ENCODE results near the gene SLC22A3.
"Not testable (repeated sequence)": the region's sequence is repeated elsewhere in the genome, so short reads cannot be mapped to it uniquely, and the experiment has no call there.

Gene SLC22A3

DNA sequence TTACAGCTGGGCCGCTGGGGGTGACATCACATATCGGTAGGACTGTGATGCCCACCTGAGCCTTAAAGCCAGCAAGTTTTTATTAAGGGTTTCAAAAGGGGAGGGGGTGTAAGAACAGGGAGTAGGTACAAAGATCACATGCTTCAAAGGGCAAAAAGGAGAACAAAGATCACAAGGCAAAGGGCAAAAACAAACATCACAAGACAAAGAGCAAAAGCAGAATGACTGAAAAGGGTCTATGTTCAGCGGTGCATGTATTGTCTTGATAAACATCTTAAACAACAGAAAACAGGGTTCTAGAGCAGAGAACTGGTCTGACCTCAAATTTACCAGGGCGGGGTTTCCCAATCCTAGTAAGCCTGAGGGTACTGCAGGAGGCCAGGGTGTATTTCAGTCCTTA is 101.6 kb downstream of the SLC22A3 start:
- not testable (repeated sequence) for DNase-seq

DNA sequence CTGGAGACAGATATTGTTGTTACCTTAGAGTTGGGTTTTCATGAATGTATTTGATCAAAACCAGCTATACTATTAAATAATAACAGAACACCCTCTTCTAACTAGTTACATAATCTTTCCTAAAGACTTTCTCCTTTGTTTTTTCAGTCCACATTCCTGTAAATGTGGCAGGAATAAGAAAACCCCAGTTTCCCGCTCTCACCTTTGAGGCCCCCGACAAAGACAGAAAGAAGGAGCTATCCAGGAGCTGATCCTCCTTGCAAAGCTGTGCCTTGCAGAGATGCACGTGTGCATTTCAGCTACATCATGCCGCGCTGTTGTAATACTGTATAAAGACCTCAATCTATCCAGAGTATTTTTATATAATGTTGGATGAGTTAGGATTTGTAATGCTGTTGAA is 102.7 kb downstream of the SLC22A3 start:
- DNase-seq, result no peak

DNA sequence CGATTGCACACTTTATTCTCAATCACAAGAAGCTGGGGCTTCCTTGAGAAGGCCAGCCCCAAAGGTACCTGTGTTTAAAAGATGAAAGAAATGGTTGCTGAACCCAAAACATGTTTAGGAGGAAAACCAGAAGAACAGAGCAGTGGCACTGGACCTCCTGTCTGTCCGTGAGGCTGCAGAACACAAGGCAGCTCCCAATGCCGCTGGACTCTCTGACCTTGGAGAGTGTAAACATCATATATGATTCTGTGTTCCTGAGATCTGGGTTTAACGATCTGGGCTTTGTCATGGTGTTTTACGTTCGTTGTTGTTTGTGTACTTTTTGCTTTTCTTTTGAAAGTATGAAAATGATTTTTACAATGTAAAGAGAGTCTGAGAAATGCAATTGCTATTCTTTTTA is 106.1 kb downstream of the SLC22A3 start:
- DNase-seq, result no peak

DNA sequence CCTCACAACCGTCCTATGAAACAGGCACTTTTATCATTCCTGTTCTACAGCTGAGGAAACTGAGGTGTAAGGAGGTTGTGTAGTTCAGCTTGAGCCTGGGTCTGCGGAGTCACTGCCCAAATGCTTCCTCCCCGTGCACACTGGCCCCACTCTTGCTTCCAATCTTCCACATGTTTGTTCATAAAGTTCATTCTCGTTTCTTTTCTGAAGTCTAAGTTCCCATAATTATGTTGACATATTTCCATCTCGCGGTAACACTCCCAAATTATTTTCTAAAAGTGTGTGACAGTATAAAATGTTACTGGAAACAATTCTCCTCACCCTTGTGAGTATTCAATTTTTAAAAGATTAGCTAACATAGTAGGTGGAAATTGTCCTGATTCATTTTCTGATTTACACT is 106.9 kb downstream of the SLC22A3 start:
- no peak for DNase-seq

DNA sequence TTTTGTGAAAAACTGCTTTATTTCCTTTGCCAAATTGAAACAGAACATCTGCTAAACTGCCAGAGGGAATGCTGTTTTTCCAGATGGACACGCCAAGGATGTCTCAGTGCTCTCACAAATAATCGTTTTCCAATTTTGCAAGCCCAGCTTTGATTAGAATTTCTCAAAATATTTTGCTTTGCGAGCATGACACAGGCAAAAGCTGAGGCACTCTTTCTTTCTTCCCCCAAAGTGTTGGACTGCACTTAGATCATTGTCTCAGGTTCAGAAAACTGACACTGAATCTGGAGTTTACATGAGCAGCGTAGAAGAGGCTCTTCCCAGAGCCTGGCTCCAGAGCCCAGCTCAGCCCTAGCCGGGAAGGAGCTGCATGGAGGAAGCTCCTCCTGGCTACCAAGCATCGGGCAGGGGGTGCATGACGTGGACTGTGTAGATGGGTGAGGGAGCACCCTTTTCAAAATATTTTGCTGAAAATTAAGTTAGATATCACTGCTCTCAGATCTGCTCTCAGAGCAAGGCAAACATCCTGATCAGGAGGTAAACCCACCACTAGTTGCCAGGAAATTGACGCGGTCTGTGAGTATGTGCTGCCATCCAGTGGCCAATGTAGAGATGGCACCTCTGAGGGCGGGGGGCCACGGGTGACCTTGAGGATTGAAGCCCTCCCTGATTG is 107.5 kb downstream of the SLC22A3 start:
- DNase-seq, result peak; percentile 58

DNA sequence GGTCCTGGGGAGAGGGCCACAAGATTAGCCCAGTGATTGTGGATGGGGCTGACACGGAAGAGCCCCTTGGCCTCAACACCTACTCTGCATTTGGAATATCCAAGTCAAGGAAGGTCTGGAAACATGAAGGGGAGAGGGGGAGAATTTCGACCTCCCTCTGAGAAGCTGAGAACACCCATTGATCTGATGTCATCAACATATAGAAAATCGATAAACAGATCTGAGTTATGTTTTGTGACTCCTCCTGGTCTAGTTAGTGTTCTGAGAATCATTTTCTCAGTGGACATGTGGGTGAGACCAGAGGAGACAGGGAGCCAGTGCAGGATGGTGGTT is 108.0 kb downstream of the SLC22A3 start:
- DNase-seq, result no peak

DNA sequence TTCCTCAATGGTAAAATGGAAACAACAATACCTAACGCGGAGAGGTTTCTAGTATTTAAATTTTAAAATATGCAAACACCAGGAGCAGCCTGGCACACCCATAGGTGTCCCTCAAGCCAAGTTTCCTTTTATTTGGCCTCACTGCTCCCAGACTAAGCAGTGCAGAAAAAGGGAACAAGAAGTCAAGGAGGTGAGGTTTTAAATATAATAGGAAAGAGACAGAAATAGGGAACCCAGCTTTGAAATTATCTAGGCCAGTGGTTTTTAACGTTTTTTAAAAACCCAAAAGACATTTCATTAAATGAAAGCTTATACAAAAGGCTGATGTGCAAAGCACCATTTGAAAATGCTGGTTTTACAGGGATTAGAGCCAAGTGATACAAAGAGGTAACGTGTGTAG is 109.6 kb downstream of the SLC22A3 start:
- no peak for DNase-seq

DNA sequence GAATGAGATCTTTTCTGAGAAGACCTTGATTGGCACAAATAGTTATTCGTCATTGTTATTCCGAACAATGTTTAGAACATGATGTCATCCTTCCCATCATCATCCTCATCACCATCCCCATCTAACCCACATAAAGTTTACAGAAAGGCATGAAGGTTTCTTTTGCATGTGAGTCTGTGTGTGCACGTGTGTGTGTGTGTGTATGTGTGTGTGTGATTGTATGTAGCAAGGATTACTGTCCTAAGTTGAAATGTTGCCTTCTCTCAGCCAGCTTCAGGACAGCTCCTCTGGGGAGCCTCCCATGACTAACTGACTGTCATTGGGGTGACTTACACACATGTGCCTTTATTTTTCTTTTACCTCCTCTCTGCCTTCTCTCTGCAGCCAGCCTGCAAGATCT is 113.5 kb downstream of the SLC22A3 start:
- no peak for DNase-seq

DNA sequence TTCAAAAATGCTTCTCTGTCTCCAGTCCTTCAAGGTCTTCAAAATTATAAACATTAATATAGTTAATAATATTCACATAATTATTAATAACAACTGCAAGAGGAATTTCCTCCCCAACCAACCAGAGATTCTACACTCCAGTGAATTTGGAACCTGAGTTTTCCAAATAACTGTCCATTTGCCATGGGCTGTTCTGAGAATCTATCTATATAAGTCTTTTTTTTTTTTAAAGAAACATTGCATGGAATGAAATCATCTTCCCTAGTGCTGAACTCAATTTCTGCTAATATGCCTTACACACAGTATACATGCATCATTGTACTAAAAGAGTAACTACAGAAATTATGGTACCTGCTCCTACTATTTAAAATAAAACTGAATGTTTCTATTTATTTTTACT is 113.9 kb downstream of the SLC22A3 start:
- DNase-seq, result no peak

DNA sequence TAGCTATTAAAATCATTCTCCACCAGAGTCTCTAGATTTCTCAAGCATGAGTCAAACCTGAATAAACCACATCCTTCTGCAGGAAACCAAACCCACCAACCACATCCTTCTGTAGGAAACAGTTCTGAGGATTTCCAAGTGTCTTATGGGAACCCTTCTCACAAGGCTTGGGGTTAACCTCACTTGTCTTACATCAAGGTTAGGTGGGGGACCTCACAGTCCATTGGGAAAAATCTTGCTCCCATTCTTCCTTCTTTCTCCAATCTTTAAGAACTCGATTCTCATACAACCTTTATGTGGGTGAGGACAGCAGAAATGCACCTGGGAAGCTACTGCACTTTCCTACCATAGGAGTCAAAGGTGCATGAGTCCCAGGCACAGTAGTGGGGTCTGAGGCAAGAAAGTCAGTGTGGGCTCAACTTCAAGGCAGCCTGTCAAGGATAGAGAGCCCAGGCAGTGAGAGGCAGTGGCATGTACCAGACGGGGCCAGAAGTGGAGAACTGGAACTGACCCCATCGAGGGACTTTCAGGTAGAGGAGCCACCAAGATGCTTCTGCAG is 114.5 kb downstream of the SLC22A3 start:
- DNase-seq, result no peak

DNA sequence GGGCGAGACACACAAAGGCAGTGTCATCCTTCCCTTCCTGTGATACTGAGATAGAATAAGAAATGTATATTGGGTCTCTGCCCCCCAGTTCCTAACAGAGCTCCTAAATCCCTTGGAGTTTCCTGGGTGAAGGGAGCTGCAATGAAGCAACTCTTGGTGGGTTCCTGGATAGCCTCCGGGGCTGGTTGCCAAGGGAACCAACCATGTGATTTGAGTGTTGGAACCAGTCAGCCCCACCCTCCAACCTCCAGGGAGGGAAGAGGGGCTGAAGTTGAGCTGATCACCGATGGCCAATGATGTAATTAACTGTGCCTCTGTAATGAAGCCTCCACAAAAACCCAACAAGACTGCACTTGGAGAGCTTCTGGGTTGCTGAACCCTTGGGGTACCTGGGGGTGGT is 116.6 kb downstream of the SLC22A3 start:
- no peak for DNase-seq

DNA sequence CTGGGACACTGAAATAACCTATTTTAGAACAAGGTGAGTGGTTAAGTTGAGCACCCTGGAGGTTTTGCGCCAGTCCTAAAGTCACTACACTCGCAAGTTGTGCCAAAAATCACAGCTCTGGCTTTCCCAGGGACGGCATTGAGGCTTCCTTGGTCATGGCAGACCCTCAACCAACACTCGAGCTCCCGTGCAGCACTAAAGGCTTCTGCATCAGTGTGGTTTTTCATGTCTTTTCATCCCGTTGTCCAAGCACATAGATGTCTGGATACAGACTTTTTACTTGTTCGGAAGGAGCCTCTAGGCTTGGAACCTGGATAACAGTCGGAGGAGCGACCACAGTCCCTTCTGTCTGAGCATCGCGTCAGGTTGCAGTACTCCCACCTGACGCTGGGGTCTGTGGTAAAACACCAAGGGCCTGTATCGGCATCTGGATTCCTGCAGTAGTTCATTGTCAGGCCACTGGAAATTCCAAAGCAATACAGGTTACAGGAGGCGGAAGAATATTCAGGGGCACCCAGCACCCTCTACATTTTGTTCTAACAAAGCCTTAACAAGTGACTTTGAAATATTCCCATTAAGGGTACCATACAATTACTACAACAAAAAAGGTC is 119.2 kb downstream of the SLC22A3 start:
- not testable (repeated sequence) for DNase-seq

DNA sequence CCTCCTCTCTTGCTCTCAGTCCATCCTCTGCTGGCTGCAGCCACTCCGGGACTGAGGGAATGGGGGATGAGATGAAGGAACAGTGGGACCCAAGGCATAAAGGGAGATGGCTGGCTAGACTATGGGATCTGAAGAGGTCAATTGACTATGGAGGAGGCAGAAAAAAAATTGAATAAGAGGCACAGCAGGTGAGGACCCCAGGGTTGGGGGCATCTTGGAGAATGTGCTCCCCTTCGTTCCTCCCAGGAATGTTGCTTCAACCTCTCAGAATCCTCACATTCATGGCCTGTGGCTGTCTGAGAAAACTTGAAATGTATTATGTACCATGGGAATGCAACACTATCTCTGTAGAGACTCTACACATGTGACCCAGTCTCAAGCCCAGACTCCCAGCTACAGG is 121.0 kb downstream of the SLC22A3 start:
- DNase-seq, result no peak

DNA sequence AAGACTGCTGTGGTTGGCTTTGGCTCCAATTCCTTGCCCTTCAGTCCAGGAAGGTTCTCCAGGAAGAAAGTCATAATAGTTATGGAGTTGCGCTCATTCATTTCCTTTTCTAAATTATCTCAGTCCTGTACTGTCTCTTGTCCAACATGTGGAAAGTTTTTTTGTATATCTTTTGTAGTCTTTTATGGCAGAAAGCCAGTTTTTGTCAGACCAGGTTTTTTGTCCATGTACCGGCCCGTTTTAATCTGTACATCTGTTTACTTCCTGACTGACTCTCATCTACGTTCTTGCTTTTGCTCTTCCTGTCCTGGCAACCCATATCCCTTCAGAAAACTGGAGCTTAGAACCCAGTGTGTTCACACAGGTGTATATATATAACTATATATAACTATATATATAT is 127.9 kb downstream of the SLC22A3 start:
- DNase-seq, result not testable (repeated sequence)

DNA sequence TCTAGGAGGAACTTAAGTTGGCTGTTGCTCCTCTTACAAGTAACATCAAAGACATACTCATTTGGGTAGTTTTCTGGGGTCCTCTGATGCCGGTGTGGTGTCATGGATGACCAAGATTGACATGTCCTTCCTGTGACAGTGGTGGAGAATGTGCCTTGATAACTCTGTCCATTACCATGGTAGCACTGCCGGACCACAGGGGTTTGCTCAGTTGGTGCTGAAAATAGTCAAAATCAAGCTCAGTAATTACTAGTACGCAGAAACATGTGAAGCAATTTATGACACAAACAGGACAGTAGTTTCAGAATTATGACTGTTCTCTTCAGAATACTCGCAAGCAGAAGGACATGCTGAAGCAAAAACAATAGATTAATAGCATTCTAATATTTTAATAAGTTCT is 128.9 kb downstream of the SLC22A3 start:
- DNase-seq, result not testable (repeated sequence)

DNA sequence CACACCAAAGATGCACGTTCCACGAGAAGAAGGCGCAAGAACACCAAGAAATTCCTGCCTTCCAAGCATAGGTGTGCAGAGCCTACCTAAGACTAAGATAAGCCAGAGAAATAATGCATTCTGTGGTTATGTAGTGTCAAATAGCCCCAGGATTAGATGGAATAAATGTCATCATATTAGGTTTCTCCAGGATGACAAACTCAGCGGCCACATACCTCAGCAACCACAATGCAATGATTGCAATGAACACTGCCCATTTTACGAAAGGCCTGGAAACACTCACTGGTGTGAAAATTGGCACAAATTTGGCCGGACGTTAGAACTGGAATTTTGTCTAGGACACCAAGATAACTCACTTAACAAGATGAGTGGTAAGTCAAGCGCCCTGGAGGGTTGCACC is 129.7 kb downstream of the SLC22A3 start:
- DNase-seq, result no peak

DNA sequence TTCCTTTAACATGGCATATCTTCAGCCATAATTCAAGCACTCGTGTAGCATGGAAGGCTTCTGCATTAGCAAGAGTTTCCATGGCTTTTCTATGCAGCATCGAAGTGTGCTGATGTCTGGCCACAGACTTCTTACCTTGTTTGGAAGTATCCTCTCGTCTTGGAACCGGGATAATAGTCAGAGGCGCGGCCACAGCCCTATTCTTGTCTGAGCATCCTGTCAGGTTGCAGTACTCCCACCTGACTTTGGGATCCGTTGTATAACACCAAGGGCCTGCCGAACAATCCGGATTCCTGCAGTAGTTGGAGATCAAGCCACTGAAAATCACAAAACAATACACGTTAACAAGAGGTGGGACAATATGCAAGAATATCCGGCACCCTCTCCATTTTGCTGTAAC is 138.9 kb downstream of the SLC22A3 start:
- DNase-seq, result no peak

DNA sequence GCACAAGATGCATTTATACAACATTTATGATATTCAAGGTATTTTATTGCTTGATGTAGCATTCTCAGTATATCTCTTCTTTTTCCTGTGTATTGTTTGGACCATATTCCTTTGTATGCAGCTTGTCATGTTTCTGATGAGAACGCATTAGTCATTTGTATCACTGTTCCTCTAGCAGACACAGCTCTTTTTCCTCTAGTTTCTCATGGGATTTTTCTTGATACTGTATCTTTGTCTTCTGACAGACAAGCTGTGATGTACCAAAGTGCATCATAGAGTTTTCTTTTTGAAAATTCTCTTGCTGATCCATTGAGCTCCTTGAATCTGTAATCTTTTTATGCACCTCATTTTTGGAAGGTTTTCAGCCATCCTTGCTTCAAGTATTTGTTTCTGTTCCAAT is 140.9 kb downstream of the SLC22A3 start:
- DNase-seq, result no peak

DNA sequence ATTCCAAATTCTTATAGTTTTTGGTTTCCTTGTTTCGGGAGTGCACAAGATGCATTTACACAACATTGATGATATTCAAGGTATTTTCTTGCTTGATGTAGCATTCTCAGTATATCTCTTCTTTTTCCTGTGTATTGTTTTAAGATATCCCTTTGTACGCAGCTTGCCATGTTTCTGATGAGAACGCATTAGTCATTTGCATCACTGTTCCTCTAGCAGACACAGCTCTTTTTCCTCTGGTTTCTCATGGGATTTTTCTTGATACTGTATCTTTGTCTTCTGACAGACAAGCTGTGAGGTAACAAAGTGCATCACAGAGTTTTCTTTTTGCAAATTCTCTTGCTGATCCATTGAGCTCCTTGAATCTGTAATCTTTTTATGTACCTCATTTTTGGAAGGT is 146.4 kb downstream of the SLC22A3 start:
- no peak for DNase-seq

DNA sequence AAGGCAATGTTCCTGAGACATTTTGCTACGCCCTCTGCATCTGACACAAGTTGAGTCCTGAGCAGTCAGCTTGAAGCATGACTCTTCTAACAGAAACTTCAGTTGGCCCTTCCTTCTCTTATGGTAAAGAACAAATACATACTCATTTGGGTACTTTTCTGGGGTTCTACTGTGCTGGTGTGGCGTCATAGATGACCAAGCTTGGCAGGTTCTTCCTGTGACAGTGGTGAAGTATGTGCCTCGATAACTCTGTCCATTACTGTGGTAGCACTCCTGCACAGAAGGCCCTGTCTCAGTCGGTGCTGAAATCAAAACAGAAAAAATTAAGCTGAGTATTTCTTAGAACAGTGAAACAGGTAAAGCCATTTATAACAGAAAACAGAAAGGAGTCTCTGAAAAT is 152.5 kb downstream of the SLC22A3 start:
- no peak for DNase-seq
